Measurements from ENCODE around the gene GRAMD4.
"Not testable (repeated sequence)": the region's sequence is repeated elsewhere in the genome, so short reads cannot be mapped to it uniquely, and the experiment has no call there.

Gene GRAMD4

DNA sequence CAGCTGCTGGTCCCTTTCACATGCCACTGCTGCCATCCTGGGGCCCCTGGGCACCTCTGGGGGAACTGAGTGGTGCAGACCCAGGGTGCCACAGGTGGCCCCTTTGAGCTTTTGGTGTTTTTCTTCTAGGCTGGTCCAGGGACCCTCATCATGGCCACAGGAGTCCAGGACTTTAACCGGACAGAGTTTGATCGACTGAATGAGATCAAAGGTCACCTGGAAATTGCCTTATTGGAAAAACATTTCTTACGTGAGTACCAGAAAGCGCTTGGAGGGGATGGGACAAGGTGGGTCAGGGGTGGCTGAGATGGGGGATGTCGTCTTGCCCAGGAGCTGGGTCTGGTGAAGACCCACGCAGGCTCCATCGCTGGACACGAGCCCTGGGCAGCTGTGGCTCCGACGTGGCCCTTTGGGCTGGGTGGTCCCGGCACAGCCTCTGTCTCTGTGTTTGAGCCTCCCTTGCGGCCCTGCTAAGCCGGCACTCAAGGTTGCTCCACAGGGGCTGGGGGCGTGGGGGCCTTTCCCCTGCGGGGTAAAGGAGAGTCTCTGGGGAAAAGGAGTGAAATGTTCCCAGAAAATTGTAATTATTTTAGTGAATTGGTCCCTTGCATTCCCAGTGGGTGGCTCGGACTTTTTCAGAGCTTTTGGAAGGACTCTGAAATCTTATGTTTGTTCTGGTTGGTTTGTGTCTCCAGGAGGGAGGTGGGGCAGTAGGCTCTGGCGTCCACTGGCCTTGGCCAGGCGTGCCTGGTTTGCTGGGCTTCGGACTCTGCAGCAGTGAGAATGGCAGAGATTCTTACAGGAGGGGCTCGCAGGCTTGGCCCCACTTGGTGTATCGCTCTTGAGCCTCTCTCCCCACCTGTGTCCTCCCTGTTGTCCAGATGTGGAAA, 17.8 kb downstream of the GRAMD4 start:
- DNase-seq (ENCODE audit: low spot score) = no peak

DNA sequence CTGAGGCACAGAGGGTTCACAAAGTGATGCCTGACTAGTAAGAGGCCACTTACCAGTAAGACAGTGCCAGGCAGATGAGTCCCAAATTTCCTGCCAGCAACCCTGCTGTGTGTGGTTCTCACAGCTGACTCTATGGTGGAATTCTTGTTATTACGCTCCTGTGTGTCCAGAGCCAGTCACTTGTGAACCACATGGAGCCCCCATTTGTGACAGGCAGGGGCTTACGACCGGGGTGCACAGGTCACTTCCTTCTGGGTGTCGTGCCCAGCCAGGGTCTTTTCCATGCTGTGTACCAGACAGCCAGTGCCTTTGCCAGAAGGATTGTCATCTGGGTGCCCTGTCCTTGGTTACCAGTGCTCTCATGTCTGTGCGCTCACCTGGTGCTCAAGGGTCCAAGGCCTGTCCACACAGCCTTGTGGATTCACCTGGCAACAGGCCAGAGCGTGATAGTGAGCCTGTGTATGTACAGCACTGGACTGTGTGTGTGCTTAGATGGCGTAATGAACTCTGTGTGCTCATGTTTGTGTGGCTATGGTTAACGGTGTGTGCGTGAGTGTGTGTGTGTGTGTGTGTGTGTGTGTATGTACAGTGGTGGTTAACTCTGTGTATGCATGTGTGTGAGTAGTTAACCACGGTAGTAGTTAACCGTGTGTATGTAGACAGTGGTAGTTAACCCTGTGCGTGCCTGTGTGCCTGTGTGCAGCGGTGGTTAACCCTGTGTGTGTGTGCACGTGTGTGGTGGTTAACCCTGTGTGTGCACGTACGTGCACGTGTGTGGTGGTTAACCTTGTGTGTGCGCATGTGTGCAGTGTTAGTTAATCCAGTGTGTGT, 18.6 kb downstream of the GRAMD4 start:
- no peak for DNase-seq (ENCODE audit: low spot score)

DNA sequence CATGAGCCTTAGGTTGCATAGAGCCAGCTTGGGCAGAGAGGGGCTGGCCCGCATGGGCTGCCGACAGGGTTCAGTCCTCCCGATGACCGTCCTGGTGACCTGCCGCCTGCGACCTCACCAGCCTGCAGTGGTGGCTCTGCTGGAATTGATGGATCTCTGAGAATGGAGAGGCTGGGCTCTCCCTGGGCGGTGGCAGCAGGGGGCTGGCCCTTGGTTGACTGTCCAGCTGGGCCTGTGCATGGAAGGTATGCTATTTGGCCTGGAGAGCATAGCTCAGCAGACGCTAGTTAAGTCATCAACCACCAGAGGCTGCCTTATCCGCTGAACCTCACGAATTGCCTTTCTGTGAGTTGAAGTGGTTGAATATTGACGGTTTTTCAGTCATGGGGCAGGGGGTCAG, 19.7 kb downstream of the GRAMD4 start:
- no peak for DNase-seq (ENCODE audit: low spot score)

DNA sequence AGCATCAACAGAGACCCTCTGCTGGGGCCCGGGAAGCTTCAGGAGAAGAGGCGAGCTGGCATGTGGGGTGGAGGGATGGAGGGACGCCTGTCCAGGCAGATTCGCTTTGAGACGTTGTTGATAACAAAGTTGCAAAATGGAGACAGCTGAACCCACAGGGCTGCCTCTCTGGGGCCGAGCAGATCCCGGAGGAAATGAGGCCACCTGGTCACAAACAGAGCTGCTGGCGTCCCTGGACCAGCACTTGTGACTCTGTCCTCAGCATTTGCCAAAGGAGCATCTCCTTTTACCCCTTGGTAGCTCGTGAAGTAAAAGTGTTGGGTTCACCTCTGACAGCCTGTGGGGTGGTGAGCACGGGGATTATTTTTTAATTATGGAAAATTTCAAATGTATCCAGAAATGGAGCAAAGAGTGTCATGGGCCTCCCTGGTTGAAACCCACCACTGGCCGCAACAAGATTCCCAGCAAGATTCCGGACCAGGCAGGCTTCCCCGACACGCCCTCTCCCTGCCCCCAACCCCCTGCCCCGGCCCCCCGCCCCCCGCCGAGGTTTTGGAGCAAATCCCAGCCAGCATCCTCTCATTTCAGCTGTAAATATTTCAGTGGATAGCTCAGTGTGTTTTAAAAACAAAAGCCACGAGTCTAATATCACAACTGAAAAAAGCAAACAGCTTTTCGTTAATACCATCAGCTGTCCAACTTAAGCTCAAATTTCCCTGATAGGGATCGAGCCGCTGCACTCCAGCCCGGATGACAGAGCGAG, 20.3 kb downstream of the GRAMD4 start:
- DNase-seq (ENCODE audit: low spot score) = no peak

DNA sequence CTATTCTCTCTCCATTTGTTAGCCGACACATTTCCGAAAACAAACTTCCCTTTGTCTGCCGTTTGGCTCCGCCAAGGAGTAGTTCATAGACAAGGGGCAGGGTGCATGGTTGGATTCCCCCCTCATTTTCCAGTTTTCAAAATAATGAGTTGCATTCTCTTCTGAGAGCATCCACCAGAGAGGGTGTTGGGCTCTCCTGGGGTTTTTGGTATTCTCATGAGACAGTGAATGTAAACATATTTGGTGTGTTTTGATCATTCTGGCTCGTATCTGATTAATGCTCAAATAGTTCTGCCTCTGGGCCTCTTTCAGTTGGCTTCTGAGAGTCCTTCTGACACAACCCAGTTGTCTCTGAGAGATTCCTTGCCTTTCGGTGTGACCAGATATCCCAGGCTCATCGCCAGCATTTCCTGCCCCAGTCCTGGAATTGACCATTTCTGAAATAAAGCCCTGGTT, 21.7 kb downstream of the GRAMD4 start:
- no peak for DNase-seq (ENCODE audit: low spot score)

DNA sequence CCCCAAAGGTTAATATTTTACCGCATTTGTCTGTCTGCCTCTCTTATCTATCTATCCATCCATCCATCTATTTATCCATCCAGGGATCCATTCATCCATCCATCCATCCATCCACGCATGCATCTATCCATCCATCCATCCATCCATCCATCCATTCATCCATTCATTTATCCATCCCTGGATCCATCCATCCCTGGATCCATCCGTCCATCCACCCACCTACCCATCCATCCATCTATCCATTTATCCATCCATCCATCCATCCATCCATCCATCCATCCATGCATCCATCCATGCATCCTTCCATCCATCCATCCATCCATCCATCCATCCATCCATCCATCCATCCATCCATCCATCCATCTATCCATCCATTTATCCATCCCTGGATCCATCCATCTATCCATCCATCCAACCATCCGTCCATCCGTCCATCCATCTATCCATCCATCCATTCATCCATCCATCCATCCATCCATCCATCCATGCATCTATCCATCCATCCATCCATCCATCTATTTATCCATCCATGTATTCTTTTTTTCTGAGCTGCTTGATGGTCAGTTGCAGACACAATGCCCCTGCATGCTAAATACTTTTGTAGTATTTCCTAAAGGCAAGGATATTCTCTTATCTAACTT, 22.8 kb downstream of the GRAMD4 start:
- not testable (repeated sequence) for DNase-seq (ENCODE audit: low spot score)

DNA sequence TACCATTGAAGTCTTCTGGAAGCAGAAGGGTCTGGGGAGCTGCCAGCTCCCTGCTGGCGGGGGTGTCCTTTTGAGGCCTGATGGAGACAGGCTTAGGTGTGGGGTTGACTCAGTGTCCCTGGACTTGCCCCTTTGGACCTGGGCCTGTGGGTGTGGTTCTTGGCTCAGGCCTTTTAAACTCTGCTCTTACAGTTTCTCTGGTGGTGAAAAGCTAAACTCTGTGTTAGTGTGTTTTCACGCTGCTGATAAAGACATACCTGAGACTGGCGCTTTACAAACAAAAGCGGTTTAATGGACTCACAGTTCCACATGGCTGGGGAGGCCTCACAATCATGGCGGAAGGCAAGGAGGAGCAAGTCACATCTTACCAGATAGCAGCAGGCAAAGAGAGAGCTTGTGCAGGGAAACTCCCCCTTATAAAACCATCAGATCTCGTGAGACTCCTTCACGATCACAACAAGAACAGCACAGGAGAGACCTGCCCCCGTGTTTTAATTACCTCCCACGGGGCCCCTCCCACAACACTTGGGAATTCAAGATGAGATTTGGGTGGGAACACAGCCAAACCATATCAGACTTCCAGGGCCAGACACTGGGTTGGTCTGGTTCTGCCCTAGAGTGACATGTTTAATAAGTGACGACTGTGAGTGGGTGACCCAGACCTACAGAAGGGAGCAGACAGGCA, 26.5 kb downstream of the GRAMD4 start:
- DNase-seq (ENCODE audit: low spot score) = no peak

DNA sequence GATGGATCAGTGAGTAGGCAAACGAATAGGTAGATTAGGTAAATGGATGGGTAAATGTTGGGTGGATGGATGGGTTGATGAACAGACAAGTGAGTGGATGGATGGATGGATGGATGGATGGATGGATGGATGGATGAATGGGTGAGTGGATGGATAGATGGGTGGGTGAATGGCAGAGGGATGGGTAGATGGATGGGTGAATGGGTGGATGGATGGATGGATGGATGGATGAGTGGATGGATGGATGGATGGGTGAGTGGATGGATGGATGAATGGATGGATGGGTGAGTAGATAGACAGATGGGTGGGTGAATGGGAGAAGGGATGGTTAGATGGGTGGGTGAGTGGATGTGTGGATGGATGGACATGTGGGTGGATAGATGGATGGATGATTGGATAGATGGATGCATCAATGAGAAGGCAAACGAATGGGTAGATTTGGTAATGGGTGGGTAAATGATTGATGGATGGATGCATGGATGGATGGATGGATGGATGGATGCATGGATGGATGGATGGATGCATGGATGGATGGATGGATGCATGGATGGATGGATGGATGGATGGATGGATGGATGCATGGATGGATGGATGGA, 28.1 kb downstream of the GRAMD4 start:
- not testable (repeated sequence) for DNase-seq (ENCODE audit: low spot score)

DNA sequence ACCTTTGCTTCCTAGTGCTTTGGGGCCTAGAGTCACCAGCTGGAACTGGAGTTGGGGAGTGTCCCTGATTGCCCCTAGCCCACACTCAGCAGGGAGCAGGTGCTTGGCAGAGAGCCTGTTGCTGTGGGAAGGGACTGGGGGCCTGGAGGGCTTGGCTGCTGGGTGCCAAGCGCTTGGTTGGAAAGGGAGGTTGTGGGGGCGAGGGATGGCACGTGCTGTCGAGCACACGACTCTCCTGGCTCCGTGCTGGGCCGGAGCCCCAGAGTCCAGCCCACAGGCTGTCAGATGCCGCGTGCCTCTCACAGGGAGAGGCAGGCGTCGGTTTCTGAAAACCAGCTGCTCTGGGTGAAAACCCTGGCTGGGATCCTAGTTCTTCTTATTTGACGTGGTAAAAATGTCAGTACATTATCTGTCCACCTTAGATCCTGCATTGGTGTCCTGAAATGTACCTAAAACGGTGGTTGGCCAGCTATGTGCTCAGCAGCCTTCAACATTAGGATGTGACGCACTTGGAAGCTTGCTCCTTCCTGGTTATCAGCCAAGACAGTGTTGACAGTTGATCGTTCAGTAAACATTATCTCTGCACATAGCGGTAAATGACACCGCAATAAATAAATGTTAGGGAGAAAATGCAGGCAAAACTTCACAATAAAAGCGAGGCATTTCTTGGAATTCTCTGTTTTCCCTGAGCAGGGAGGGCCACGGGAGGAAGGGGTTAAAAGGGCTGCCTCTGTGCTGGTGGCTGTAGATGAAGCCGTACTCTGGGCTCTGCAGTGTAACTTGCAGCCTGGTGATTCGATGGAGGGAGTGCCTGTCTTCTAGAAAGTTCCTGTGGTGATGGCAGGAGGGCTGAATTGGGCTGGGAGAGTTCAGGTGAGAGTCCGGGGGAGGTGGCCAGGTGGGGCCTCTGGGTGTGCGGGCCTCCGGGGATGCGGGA, 29.2 kb downstream of the GRAMD4 start:
- DNase-seq (ENCODE audit: low spot score) = peak; percentile 38

DNA sequence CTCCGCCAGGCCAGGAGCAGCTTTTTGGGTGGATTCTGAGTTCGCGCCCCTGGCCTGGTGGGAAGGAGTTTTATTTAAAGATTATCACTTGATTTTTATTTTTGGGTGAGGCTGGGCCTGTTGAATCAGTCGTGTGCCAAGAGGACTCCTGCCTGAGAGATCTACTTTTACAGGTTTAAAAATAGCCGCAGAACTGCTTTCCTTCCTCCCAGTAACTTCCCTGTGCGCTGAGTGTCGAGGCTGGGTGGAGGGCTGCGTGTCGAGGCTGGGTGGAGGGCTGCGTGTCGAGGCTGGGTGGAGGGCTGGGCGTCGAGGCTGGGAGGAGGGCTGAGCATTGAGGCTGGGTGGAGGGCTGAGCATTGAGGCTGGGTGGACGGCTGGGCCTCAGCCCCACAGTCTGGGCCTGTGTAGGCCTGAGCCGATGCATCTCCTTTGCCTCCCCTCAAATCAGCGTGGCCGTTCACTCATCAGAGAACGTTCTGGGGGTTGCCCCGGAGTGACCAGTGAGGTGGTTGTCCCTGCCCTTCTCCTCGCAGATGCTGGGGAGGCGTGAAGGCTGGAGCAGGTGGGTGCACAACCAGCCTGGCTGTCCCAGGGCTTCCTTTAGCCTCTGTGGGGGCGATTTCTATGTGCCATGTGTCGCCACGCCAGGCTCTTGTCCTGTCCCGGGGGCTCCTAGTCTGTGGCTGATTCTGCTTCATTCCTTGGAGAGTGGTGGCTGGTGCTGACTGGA, 30.1 kb downstream of the GRAMD4 start:
- DNase-seq (ENCODE audit: low spot score) = no peak

DNA sequence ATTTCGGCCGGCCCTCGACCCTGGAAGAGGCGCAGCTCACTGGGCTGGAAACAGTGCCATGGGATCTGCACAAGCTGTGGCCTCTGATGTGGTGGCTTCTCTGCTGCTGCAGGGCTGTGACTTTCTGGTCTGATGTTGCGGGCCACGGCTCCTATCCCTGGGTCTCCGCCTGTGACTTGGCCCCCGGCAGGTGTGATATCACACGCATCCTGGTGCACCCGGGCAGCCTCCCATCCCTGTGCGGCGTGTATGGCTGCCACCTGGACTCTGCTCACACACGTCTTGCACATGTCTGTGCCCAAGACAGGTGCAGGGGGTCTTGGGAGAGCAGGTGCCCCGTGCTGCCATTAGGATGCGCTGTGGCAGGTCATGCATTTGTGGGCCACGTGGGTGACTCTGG, 31.1 kb downstream of the GRAMD4 start:
- DNase-seq (ENCODE audit: low spot score) = no peak

DNA sequence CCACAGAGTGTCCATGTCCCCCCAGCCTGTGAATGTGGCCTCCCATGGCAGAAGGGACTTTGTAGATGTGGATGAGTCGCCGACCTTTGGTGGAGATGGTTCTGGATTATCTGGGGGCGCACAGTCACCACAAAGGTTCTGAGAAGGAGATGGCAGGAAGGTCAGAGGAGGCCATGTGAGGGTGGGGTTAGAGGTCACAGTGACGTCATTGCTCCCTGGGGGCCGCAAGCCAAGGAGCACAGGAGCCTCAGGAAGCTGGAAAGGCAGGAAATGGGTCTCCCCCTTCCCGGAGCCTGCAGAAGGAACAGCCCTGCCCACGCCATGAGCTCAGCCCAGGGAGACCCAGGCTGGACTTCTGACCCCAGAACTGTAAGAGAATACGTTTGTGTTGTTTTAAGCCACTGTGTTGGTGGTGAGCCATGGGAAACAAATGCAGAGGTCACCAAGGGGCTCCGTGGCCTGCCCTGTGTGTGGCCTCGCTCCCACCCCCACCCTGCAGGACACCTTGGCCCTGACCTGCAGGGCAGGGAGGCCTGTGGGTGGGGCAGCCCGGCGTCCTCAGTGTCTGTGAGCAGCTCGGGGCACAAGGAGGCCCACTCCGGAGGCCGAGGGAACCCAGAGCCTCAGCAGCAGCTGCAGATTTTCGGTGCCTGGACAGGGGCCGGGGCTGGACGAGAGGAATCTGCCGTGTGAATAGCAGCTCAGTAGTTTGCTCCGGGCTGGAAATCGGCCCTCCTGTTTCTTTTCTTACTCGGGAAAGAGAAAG, 32.1 kb downstream of the GRAMD4 start:
- DNase-seq (ENCODE audit: low spot score) = peak; percentile 77

DNA sequence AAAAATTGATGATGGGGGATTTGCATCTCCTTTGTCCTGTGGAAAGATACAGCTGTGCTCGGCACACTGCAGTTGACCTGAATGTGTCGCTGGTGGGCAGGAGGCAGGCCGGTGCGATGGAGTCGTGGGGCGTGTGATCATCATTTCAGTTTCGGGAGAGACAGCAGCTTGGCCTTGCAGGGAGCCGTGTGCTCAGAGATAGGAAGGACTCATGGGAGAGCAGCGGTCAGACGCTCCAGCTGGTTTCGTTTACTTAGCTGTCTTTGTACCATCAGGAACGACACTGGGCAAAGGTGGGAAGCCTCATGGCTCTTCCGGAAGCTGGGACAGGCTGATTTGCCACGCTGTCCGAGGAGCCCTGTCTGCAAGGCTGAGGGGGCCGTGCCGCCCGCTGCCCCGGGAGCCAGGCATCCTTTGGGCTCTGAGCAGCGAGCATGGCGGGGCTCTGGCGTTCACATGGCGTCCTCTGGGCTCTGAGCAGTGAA, 32.7 kb downstream of the GRAMD4 start:
- no peak for DNase-seq (ENCODE audit: low spot score)

DNA sequence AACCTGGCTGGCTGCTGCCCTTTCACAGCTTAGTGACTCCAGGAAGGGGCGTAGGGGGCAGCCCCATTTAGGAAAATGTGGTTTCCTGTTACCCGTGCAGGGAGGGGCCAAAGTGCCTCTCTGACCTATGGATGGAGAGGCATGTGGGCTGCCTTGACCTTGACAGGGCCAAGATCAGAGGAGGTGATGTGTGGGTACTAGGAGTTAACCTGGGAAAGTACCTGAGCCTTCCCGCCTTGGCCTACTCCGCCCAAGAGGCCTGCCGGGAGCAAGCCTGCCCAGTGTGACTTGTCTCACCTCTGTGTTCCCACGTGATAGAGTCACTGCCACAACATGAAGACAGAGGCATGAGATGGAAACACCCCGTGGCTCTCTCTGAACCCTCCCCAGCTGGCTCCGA, 33.4 kb downstream of the GRAMD4 start:
- no peak for DNase-seq (ENCODE audit: low spot score)

DNA sequence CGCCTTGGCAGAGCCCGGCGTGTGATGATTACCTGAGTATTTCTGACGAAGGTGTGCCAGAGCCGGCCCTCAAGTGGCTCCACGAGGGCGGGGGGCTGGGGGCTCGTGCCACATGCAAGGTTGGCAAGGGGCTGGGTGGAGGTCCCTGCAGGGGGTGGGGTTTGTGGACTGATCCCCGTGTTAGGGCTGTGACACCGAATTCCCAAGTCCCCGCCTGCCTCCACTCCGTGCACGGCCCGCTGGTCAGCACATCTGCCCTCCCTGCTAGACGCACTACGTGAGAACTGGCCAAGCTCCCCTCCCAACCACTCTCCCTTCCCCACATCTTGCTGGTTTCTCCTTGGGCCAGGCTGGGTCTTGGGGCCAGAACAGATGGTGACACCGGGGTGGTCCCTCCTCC, 34.2 kb downstream of the GRAMD4 start:
- no peak for DNase-seq (ENCODE audit: low spot score)

DNA sequence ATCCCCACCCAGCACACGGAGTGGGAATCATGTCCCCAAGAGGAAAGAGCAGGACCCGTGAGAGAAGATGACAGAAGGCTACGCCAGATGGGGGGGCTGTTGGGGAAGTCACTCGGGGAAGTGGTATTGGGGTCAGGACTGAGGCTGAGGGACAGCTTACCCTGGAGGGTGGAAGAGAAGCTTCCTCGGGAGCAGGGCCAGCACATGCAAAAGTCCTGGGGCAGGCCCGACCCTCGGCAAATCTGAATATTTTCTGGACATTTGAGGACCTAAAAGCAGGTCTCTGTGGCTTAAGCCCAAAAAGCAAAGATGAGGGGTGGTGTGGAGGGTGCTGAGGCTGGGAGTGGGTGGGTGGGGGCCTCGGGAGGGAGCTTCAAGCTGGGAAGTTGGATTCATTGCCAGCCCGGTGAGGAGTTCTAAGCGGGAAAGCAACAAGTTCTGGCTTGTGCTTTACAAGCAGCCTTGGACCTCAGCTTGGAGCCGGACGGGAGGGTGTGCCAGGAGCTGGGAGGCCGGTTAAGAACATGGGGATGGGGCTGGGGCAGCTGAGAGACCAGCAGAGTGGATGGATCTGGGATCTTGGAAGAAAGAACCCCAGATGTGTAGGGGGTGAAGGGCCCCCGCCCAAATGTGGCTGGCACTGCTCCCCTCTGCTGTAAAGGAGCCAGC, 34.9 kb downstream of the GRAMD4 start:
- DNase-seq (ENCODE audit: low spot score) = no peak

DNA sequence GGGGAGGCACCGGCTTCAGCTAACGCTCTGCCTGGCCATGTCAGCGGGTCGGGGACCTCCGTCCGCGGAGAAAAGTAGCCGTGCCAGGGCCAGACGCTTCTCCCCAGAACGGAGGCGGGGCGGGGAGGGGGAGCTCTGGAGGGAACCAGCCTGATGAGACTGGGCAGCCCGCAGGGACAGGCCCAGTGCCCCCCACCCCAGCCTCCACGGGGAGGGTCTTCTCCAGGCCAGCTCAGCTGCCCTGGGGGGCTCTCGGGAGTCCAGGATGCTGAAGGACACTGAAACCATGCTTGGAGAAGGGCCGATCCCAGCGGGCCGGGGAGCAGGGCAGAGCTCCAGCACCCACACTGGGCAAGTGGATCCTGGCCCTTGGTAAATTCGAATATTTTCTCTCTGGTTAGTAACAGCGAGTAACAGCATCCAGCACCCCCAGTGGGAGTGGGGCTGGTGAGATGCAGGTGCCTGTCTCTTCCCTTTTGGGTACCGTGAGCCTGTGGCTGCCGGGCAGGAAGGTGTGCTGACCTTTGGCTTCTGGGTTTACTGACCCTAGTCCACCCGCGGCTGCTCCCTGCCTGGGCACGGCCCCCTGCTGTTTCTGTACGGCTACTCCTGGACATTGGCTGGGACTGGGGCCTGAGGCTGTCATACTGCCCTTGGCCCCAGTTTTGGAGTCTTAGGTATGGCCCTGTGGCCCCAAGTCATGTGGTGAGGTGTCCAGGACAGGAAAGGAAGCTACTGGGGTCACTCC, 35.8 kb downstream of the GRAMD4 start:
- DNase-seq (ENCODE audit: low spot score) = no peak

All from kidney capillary endothelial cell (primary cell).